Skeletal muscle satellite cell (primary cell): ENCODE measurements around the gene TLCD3A.
A peak's percentile ranks its signal among the peaks of the same experiment; 100 is the strongest.
"Not testable (repeated sequence)": the region's sequence is repeated elsewhere in the genome, so short reads cannot be mapped to it uniquely, and the experiment has no call there.

Source experiments
- H3K27me3 ChIP-seq: 2 replicates; pipeline ENCODE4 v1.7.0; 2013; ENCODE audit warnings: low read length; ENCODE audit not compliant: control insufficient read depth, insufficient read depth
- H3K36me3 ChIP-seq: 2 replicates; pipeline ENCODE4 v1.7.0; 2013; ENCODE audit warnings: mild to moderate bottlenecking, control low read depth, low read length; ENCODE audit not compliant: insufficient read depth
- H3K4me1 ChIP-seq: 2 replicates; pipeline ENCODE4 v1.7.0; 2013; ENCODE audit warnings: low read length; ENCODE audit not compliant: control insufficient read depth, insufficient read depth
- H3K4me2 ChIP-seq: 2 replicates; pipeline ENCODE4 v1.7.0; 2013; ENCODE audit warnings: mild to moderate bottlenecking, low read length
- H3K4me3 ChIP-seq: 2 replicates; pipeline ENCODE4 v1.7.0; 2013; ENCODE audit warnings: low read length
- H3K9ac ChIP-seq: 2 replicates; pipeline ENCODE4 v1.7.0; 2013; ENCODE audit warnings: mild to moderate bottlenecking, low read depth, low read length, moderate library complexity
- H3K9me3 ChIP-seq: replicated peaks from 2 replicates; pipeline ENCODE4 v1.7.0; 2013; ENCODE audit warnings: mild to moderate bottlenecking, control low read depth, low read length

The TLCD3A gene

GRCh38 chr17:773467-774312, 41.3 kb downstream of the TLCD3A start:
- peaks cover 78% of the 10 kb centered on the region for H3K36me3 ChIP-seq
- H3K27me3 ChIP-seq: no peaks in the 10 kb centered on the region
- no peaks in the 10 kb centered on the region for H3K4me1 ChIP-seq
- H3K9ac ChIP-seq: no peak overlapping the region
- no peaks in the 10 kb centered on the region for H3K9me3 ChIP-seq
- no peak overlapping the region for H3K4me2 ChIP-seq
- no peak overlapping the region for H3K4me3 ChIP-seq

GRCh38 chr17:774313-774584, 41.9 kb downstream of the TLCD3A start:
- Histone ChIP-seq H3K27me3 (no peaks in the 10 kb centered on the region), H3K36me3 (peaks cover 77% of the 10 kb centered on the region), H3K9me3 (no peaks in the 10 kb centered on the region), H3K4me3 (no peak overlapping the region), H3K4me1 (no peaks in the 10 kb centered on the region), H3K4me2 (no peak overlapping the region), H3K9ac (no peak overlapping the region)

GRCh38 chr17:778096-778495, 45.7 kb downstream of the TLCD3A start:
- no peaks in the 10 kb centered on the region for H3K9me3 ChIP-seq
- peaks cover 7% of the 10 kb centered on the region for H3K4me1 ChIP-seq
- peaks cover 52% of the 10 kb centered on the region for H3K36me3 ChIP-seq
- no peak overlapping the region for H3K9ac ChIP-seq
- no peaks in the 10 kb centered on the region for H3K27me3 ChIP-seq
- no peak overlapping the region for H3K4me2 ChIP-seq
- H3K4me3 ChIP-seq: no peak overlapping the region

- H3K4me3 ChIP-seq: peak within 1 kb of the TSS; percentile 100
- no peaks in the 10 kb centered on the region for H3K9me3 ChIP-seq
- peak within 1 kb of the TSS; percentile 89 for H3K4me2 ChIP-seq
- H3K9ac ChIP-seq: peak within 1 kb of the TSS; percentile 95
- H3K36me3 ChIP-seq: peaks cover 22% of the 10 kb centered on the region
- peaks cover 13% of the 10 kb centered on the region for H3K4me1 ChIP-seq
- no peaks in the 10 kb centered on the region for H3K27me3 ChIP-seq
These were observed 49.7 kb downstream of the TLCD3A start, which contains the start of the genes GLOD4 and MRM3 for GRCh38 chr17:781805-782731. TSS of gene GLOD4 (minus strand) at chr17:782280. CDS start at chr17:782255, 25 bp downstream. TSS of gene MRM3 (plus strand) at chr17:782353. CDS start at chr17:782379, 26 bp downstream.

GRCh38 chr17:784143-784542, 51.7 kb downstream of the TLCD3A start:
- H3K4me1 ChIP-seq: peaks cover 13% of the 10 kb centered on the region
- H3K4me3 ChIP-seq: no peak overlapping the region
- no peaks in the 10 kb centered on the region for H3K27me3 ChIP-seq
- peaks cover 17% of the 10 kb centered on the region for H3K36me3 ChIP-seq
- H3K9me3 ChIP-seq: no peaks in the 10 kb centered on the region
- H3K4me2 ChIP-seq: peak overlapping the region; percentile 89
- no peak overlapping the region for H3K9ac ChIP-seq

GRCh38 chr17:785901-786300, 53.5 kb downstream of the TLCD3A start:
- not testable (repeated sequence) for H3K9me3 ChIP-seq, H3K9ac ChIP-seq, H3K4me2 ChIP-seq, H3K4me3 ChIP-seq, H3K27me3 ChIP-seq
- Histone ChIP-seq H3K4me1 (peaks cover 12% of the 10 kb centered on the region), H3K36me3 (peaks cover 29% of the 10 kb centered on the region)

- Histone ChIP-seq H3K4me1 (peaks cover 7% of the 10 kb centered on the region), H3K27me3 (no peaks in the 10 kb centered on the region), H3K4me2 (no peak overlapping the region), H3K9ac (no peak overlapping the region), H3K4me3 (no peak overlapping the region), H3K9me3 (no peaks in the 10 kb centered on the region), H3K36me3 (peaks cover 47% of the 10 kb centered on the region)
These were observed 55.3 kb downstream of the TLCD3A start for GRCh38 chr17:787641-788221.

- Histone ChIP-seq H3K4me1 (peaks cover under 1% of the 10 kb centered on the region), H3K27me3 (no peaks in the 10 kb centered on the region), H3K4me2 (no peak overlapping the region), H3K4me3 (no peak overlapping the region), H3K36me3 (peaks cover 48% of the 10 kb centered on the region), H3K9ac (no peak overlapping the region), H3K9me3 (no peaks in the 10 kb centered on the region)
These were observed 56.2 kb downstream of the TLCD3A start for GRCh38 chr17:788551-788950.

GRCh38 chr17:789160-789840, 56.9 kb downstream of the TLCD3A start:
- no peak overlapping the region for H3K4me3 ChIP-seq
- H3K27me3 ChIP-seq: no peaks in the 10 kb centered on the region
- no peaks in the 10 kb centered on the region for H3K4me1 ChIP-seq
- no peak overlapping the region for H3K4me2 ChIP-seq
- H3K9me3 ChIP-seq: no peaks in the 10 kb centered on the region
- H3K36me3 ChIP-seq: peaks cover 48% of the 10 kb centered on the region
- H3K9ac ChIP-seq: no peak overlapping the region

- H3K4me1 ChIP-seq, H3K9me3 ChIP-seq, H3K4me3 ChIP-seq, H3K4me2 ChIP-seq, H3K9ac ChIP-seq, H3K27me3 ChIP-seq: not testable (repeated sequence)
- H3K36me3 ChIP-seq: peaks cover 43% of the 10 kb centered on the region
These were observed 57.8 kb downstream of the TLCD3A start for GRCh38 chr17:789931-790873.
